ENCODE data around the gene FANK1. TPM values are rescaled to one million over a fixed set of nuclear protein-coding genes. Genes with fewer than 3 reads are reported as not detected.
"Not testable (repeated sequence)": the region's sequence is repeated elsewhere in the genome, so short reads cannot be mapped to it uniquely, and the experiment has no call there.

Gene FANK1
- total RNA-seq, 5 donors from 2014 or later (not counting 1 experiment from before 2014, with no cell fraction given): 1.3 to 3.3 (median 2.2) TPM; not detected in 1

DNA sequence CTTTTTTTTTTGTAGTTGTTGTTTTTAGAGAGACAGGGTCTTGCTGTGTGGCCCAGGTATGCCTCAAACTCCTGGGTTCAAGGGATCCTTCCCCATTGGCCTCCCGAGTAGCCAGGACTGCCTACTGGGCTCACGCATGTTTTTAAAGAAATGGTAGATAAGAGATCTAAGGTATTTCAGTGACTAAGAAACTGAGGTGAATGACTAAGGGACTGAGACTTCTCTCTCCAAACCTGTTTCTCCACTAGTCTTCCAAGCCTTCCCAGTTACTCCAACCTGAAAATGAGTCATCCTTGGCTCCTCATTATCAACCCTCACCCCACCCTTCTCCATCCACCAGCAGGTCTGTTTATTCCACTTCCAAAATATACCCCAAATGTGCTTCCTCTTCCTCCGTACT, 4.6 kb downstream of the FANK1 start:
- H3K4me1 ChIP-seq (ENCODE audit: control insufficient read depth in 1 of 2, extremely low read depth in 1 of 2, insufficient read depth in 2 of 2, low read length in 2 of 2); H3K4me3 Mint-ChIP-seq; H3K36me3 ChIP-seq (ENCODE audit: control insufficient read depth in 2 of 2, extremely low read depth in 1 of 2, insufficient read depth in 1 of 2, low read length in 1 of 2); H3K36me3 Mint-ChIP-seq; ATAC-seq (replicated peaks in 1 of 4); H3K9me3 Mint-ChIP-seq; POLR2A ChIA-PET; H3K27ac ChIP-seq (ENCODE audit: low read length); H3K27ac Mint-ChIP-seq; CTCF ChIA-PET; H3K9me3 ChIP-seq; H3K4me3 ChIP-seq (ENCODE audit: control insufficient read depth in 1 of 2, extremely low read depth in 1 of 2, low read length in 1 of 2); DNase-seq: not testable (repeated sequence)
- Mint-ChIP-seq H3K4me1 (peaks cover 7 to 11% (median 8%) of the 10 kb centered on the region in 3 donors), H3K27me3 (peaks cover 11 to 23% of the 10 kb centered on the region in 2 donors)
- WGBS (ENCODE audit: insufficient coverage): no CpG with 5 or more reads among the region's 3 CpGs
- H3K27me3 ChIP-seq (replicated peaks in 1 of 2; ENCODE audit: control insufficient read depth in 2 of 2, extremely low read depth in 1 of 2, insufficient read depth in 2 of 2, low read length in 1 of 2): peaks cover 0 to 15% of the 10 kb centered on the region in 2 experiments

GRCh38 chr10:125903135-125903640, 6.8 kb downstream of the FANK1 start:
- H3K4me3 ChIP-seq (ENCODE audit: control insufficient read depth in 1 of 2, extremely low read depth in 1 of 2, low read length in 1 of 2); H3K9me3 Mint-ChIP-seq; H3K36me3 Mint-ChIP-seq; H3K9me3 ChIP-seq; H3K27ac ChIP-seq (ENCODE audit: low read length); H3K27me3 ChIP-seq (replicated peaks in 1 of 2; ENCODE audit: control insufficient read depth in 2 of 2, extremely low read depth in 1 of 2, insufficient read depth in 2 of 2, low read length in 1 of 2); H3K4me3 Mint-ChIP-seq; DNase-seq; H3K4me1 ChIP-seq (ENCODE audit: control insufficient read depth in 1 of 2, extremely low read depth in 1 of 2, insufficient read depth in 2 of 2, low read length in 2 of 2); ATAC-seq (replicated peaks in 1 of 4); H3K27ac Mint-ChIP-seq; POLR2A ChIA-PET; H3K36me3 ChIP-seq (ENCODE audit: control insufficient read depth in 2 of 2, extremely low read depth in 1 of 2, insufficient read depth in 1 of 2, low read length in 1 of 2); H3K4me1 Mint-ChIP-seq; CTCF ChIA-PET: not testable (repeated sequence)
- H3K27me3 Mint-ChIP-seq: peaks cover 11 to 22% of the 10 kb centered on the region in 2 donors
- no CpG with 5 or more reads among the region's 3 CpGs for WGBS (ENCODE audit: insufficient coverage)

DNA sequence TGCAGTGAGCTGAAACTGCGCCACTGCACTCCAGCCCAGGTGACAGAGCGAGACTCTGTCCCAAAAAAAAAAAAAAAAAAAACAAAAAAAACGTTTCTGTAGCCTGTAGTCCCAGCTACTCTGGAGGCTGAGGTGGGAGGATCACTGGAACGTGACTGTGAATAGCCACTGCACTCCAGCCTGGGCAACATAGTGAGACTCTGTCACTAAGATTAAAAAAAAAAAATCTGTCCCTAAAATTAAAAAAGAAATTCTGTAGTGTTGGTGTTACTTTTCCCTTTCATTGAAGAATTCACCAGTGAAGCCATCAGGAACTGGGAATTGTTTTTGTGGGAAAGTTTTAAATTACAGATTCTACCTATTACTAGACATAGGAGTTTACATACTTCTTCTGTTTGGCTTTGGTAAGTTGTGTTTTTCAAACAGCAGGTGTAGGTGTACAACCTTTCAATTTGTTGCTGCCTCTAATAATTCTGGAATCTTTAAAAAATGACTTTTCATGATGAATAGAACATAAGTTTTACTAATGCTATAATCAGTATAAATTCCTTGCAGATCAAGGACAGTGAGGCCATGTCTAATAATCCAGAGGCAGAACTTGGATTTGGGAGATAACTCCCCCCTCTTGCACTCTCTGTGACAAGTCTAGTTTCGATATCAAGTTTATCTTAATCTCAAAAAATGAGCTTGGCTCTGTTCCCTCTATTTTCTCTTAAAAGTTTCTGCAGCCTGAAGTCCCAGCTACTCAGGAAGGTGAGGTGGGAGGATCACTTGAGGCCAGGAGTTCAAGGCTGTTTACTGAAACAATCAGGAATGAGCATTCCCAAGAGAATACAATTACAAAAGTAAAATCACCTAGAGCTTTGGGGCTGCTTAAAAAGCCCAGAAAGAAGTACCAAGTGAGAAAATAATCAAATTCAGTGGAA, 9.0 kb downstream of the FANK1 start:
- DNase-seq; H3K27ac ChIP-seq (ENCODE audit: low read length); CTCF ChIA-PET; POLR2A ChIA-PET; H3K9me3 ChIP-seq; H3K4me1 ChIP-seq (ENCODE audit: control insufficient read depth in 1 of 2, extremely low read depth in 1 of 2, insufficient read depth in 2 of 2, low read length in 2 of 2); H3K27ac Mint-ChIP-seq; H3K4me3 Mint-ChIP-seq; H3K9me3 Mint-ChIP-seq; H3K36me3 ChIP-seq (ENCODE audit: control insufficient read depth in 2 of 2, extremely low read depth in 1 of 2, insufficient read depth in 1 of 2, low read length in 1 of 2); H3K27me3 ChIP-seq (replicated peaks in 1 of 2; ENCODE audit: control insufficient read depth in 2 of 2, extremely low read depth in 1 of 2, insufficient read depth in 2 of 2, low read length in 1 of 2); H3K4me3 ChIP-seq (ENCODE audit: control insufficient read depth in 1 of 2, extremely low read depth in 1 of 2, low read length in 1 of 2); ATAC-seq (replicated peaks in 1 of 4); H3K4me1 Mint-ChIP-seq; H3K36me3 Mint-ChIP-seq: not testable (repeated sequence)
- peaks cover 6 to 13% of the 10 kb centered on the region in 2 donors for H3K27me3 Mint-ChIP-seq
- WGBS (ENCODE audit: insufficient coverage): 100% methylated on average over 1 of the region's 5 CpGs

- H3K27ac ChIP-seq (ENCODE audit: low read length); H3K27ac Mint-ChIP-seq; H3K9me3 Mint-ChIP-seq; POLR2A ChIA-PET; H3K36me3 ChIP-seq (ENCODE audit: control insufficient read depth in 2 of 2, extremely low read depth in 1 of 2, insufficient read depth in 1 of 2, low read length in 1 of 2); H3K27me3 Mint-ChIP-seq; H3K4me1 ChIP-seq (ENCODE audit: control insufficient read depth in 1 of 2, extremely low read depth in 1 of 2, insufficient read depth in 2 of 2, low read length in 2 of 2); H3K36me3 Mint-ChIP-seq; ATAC-seq (replicated peaks in 1 of 4); H3K9me3 ChIP-seq; H3K4me1 Mint-ChIP-seq; H3K4me3 ChIP-seq (ENCODE audit: control insufficient read depth in 1 of 2, extremely low read depth in 1 of 2, low read length in 1 of 2); H3K4me3 Mint-ChIP-seq; DNase-seq; H3K27me3 ChIP-seq (replicated peaks in 1 of 2; ENCODE audit: control insufficient read depth in 2 of 2, extremely low read depth in 1 of 2, insufficient read depth in 2 of 2, low read length in 1 of 2): not testable (repeated sequence)
- WGBS (ENCODE audit: insufficient coverage): no CpG with 5 or more reads among the region's 2 CpGs
- CTCF ChIA-PET: interaction anchor here in 1 of 2 donors (0.7 kb wide), 1 partner anchor 36 kb away, joined by 4 read pairs; no protein-coding TSS in a partner anchor
Measured at GRCh38 chr10:125907598-125907997, 11.2 kb downstream of the FANK1 start.

DNA sequence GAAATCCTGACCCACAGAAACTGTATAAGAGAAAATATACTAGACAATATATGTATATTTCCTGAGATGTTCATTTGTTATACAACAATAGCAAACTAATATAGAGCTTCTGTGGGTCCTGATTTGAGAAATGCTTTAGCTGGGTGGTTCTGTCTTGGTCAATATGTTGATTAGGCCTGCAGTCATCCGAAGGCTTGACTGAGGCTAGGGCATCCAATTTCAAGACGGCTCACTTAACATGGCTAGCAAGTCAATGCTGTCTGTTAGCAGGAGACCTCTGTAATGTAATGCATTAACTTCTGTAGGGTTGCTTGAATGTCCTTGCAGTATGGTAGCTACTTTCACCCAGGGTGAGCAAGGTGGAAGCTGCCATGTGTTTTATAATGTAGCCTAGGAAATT, 12.4 kb downstream of the FANK1 start:
- POLR2A ChIA-PET; H3K36me3 ChIP-seq (ENCODE audit: control insufficient read depth in 2 of 2, extremely low read depth in 1 of 2, insufficient read depth in 1 of 2, low read length in 1 of 2); ATAC-seq (replicated peaks in 1 of 4); H3K27ac ChIP-seq (ENCODE audit: low read length); H3K36me3 Mint-ChIP-seq; H3K27me3 ChIP-seq (replicated peaks in 1 of 2; ENCODE audit: control insufficient read depth in 2 of 2, extremely low read depth in 1 of 2, insufficient read depth in 2 of 2, low read length in 1 of 2); H3K4me1 Mint-ChIP-seq; H3K27ac Mint-ChIP-seq; H3K4me3 ChIP-seq (ENCODE audit: control insufficient read depth in 1 of 2, extremely low read depth in 1 of 2, low read length in 1 of 2); H3K9me3 ChIP-seq; DNase-seq; H3K9me3 Mint-ChIP-seq; H3K4me1 ChIP-seq (ENCODE audit: control insufficient read depth in 1 of 2, extremely low read depth in 1 of 2, insufficient read depth in 2 of 2, low read length in 2 of 2); H3K4me3 Mint-ChIP-seq; H3K27me3 Mint-ChIP-seq: not testable (repeated sequence)
- CTCF ChIA-PET: interaction anchor here in 1 of 2 donors (0.6 to 0.7 kb wide), 2 partner anchors 52 to 1424 kb away, joined by 3 read pairs; no protein-coding TSS in a partner anchor
- WGBS (ENCODE audit: insufficient coverage): 60% methylated on average over 2 of the region's 2 CpGs

DNA sequence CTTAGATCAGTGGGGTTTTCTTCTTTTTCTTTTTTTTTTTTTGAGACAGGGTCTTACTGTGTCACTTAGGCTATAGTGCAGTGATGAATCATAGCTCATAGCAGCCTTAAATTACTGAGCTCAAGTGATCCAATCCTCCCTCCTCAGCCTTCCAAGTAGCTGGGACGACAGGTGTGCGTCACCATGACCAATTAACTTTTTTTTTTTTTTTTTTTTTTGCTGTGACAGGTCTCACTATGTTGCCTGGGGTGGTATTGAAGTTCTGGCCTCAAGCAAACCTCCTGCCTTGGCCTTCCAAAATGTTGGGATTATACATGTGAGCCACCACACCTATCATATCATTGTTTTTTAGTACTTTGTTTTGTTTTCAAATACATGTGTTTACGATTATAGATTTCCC, 13.1 kb downstream of the FANK1 start:
- POLR2A ChIA-PET; H3K4me1 Mint-ChIP-seq; H3K9me3 ChIP-seq; H3K4me1 ChIP-seq (ENCODE audit: control insufficient read depth in 1 of 2, extremely low read depth in 1 of 2, insufficient read depth in 2 of 2, low read length in 2 of 2); H3K9me3 Mint-ChIP-seq; ATAC-seq (replicated peaks in 1 of 4); DNase-seq; H3K4me3 Mint-ChIP-seq; H3K36me3 Mint-ChIP-seq; H3K27me3 Mint-ChIP-seq; H3K4me3 ChIP-seq (ENCODE audit: control insufficient read depth in 1 of 2, extremely low read depth in 1 of 2, low read length in 1 of 2); H3K27ac Mint-ChIP-seq; H3K36me3 ChIP-seq (ENCODE audit: control insufficient read depth in 2 of 2, extremely low read depth in 1 of 2, insufficient read depth in 1 of 2, low read length in 1 of 2); H3K27ac ChIP-seq (ENCODE audit: low read length); H3K27me3 ChIP-seq (replicated peaks in 1 of 2; ENCODE audit: control insufficient read depth in 2 of 2, extremely low read depth in 1 of 2, insufficient read depth in 2 of 2, low read length in 1 of 2): not testable (repeated sequence)
- no CpG with 5 or more reads among the region's 3 CpGs for WGBS (ENCODE audit: insufficient coverage)
- CTCF ChIA-PET: interaction anchor here in 1 of 2 donors (0.6 to 0.7 kb wide), 2 partner anchors 51 to 1424 kb away, joined by 3 read pairs; no protein-coding TSS in a partner anchor

All from T-cell (primary cell).